ENCODE results near the gene LBHD2. TPM values are rescaled to one million over a fixed set of nuclear protein-coding genes. Genes with fewer than 3 reads are reported as not detected.

LBHD2 gene
- total RNA-seq (not detected), polyA plus RNA-seq (under 1 TPM in 2 of 3 donors, not detected in 1; 0.52 to 0.55 TPM)
- long read RNA-seq, donor 1, result 0 reads
- long read RNA-seq, donor 2, result 0 reads

DNA sequence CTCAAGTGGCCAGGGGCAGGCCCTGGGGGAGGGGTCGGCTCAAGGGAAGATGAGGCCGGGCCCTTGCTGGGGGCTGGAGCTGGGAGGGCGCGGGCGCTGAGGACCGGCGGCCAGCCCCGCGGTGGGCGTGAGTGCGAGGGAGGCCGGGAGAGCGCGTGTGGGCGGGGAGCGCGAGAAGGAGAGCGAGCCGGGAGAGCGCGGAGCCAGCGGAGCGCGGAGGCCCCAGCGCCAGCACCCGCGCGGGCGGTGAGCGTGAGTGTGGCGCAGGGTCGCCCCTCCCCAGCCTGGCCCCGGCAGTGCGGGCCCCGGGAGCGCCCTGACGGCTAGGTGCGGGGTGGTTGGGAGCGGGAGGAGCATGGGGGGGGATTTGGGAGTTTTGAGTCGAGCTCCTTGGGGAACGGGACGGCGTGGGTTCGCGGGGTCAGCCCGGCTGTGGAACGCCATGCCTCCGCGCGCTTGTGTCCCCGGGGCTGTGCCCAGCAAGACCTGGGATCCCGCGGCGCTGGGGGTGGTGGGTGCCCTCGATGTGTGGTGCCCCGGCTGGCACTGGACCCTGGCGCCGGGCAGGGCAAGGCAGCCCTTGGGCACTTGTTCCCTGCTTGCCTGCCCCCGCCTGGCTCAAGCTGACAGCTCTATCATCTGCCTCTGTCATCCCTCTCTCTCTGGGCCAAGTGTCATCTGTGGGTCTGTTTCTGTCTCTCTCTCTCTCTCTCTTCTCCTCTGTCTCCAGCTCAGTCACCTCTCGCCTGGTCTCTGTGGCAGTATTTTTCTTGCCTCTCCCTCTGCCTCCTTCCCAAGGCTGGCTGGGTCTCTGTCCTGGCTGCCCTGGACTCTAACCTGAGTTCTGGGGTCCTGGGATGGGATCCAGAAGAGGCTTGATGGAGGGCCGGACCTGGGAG, at the start of gene LBHD2:
Gene LBHD2 (plus strand): TSS at position 190 of the 899 bp plus-strand sequence. CDS start 1,803 bp downstream, outside the sequence.
- Histone ChIP-seq H3K4me1 (peaks cover 0 to 11% (median 0%) of the 10 kb centered on the region in 6 donors), H3K36me3 (no peaks in the 10 kb centered on the region), H3K27me3 (replicated peaks in 1 of 7) (peaks cover 0 to 54% (median 20%) of the 10 kb centered on the region in 7 donors), H3K9me3 (no peaks in the 10 kb centered on the region), H3K4me3 (peak within 1 kb of the TSS in 2 of 8 donors; percentile 4 to 11), H3K27ac (no peak within 1 kb of the TSS)
- TF ChIP-seq, protein P1, sequence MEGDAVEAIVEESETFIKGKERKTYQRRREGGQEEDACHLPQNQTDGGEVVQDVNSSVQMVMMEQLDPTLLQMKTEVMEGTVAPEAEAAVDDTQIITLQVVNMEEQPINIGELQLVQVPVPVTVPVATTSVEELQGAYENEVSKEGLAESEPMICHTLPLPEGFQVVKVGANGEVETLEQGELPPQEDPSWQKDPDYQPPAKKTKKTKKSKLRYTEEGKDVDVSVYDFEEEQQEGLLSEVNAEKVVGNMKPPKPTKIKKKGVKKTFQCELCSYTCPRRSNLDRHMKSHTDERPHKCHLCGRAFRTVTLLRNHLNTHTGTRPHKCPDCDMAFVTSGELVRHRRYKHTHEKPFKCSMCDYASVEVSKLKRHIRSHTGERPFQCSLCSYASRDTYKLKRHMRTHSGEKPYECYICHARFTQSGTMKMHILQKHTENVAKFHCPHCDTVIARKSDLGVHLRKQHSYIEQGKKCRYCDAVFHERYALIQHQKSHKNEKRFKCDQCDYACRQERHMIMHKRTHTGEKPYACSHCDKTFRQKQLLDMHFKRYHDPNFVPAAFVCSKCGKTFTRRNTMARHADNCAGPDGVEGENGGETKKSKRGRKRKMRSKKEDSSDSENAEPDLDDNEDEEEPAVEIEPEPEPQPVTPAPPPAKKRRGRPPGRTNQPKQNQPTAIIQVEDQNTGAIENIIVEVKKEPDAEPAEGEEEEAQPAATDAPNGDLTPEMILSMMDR (IDR thresholded peaks at IDR 0.05 in 8 of 11, conservative IDR thresholded peaks at IDR 0.05 in 3 of 11), result no peak
- TF ChIP-seq POLR2AphosphoS5 (IDR thresholded peaks at IDR 0.05), result no peak
- TF ChIP-seq POLR2A (IDR thresholded peaks at IDR 0.05), result no peak
- DNase-seq, result peak; percentile 69
- intact Hi-C loops (cut with DNase I; ENCODE audit: low total_unique reads), result no loop called here
- 19 to 49% (median 23%) methylated on average over 21 to 61 of the region's 61 CpGs for WGBS, 5 donors

DNA sequence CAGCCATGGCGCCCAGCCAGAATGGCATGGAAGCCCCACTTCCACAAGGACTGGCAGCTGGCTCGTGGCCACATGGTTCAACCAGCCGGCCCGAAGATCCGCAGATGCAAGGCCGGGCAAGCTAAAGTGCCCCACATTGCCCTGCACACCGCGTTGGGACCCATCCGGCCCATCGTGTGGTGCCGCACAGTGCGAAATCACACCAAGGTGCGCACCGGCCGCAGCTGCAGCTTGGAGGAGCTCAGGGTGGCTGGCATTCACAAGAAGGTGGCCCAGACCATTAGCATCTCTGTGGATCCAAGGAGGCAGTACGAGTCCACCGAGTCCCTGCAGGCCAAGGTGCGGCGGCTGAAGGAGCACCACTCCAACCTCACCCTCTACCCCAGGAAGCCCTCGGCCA, 42.5 kb upstream of the LBHD2 start:
- Histone ChIP-seq H3K36me3 (peaks cover 0 to 19% (median 5%) of the 10 kb centered on the region in 6 donors), H3K27me3 (replicated peaks in 1 of 7) (no peaks in the 10 kb centered on the region), H3K4me1 (peaks cover 3 to 32% (median 27%) of the 10 kb centered on the region in 6 donors), H3K27ac (no peak overlapping the region), H3K4me3 (no peak overlapping the region), H3K9me3 (peaks cover 0 to 9% (median 2%) of the 10 kb centered on the region in 8 donors)
- intact Hi-C loops (cut with DNase I; ENCODE audit: low total_unique reads), result no loop called here
- peak; percentile 69 for DNase-seq
- TF ChIP-seq, protein P1 (IDR thresholded peaks at IDR 0.05 in 8 of 11, conservative IDR thresholded peaks at IDR 0.05 in 3 of 11), result no peak
- TF ChIP-seq POLR2AphosphoS5 (IDR thresholded peaks at IDR 0.05), result peak in 1 of 3 donors; percentile 16
- 94 to 97% (median 96%) methylated on average over 14 to 20 of the region's 20 CpGs for WGBS, 5 donors

DNA sequence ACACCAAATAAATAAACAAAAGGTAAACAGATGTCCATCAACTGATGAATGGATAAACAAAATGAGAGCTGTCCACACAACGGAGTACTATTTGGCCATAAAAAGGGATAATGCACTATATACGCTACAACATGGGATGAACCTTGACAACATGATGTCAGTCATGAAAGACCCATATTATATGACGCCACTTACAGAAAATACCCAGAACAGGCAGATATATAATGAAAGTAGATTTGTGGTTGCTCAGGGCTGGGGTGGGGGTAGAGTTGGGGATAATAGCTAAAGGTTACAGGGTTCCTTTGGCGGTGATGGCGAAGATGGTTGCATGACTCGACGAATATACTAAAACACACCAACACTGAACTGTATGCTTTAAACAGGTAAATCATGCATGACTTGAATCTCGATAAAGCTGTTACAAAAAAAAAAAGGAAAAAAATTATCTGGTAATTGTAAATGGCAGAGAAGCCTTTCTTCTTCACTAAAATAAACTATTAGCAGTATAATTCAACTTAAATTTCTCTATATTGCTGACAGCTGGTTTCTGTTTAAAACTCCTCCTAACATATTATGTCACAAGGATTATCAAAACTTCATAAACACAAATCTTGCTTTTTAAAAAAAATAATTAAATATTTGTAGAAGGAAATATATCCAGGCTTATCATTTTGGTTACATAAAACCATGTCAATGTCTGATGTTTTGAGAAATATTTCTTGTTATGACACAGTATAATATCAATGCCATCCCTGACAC, 40.6 kb upstream of the LBHD2 start:
- peaks cover 3 to 38% (median 32%) of the 10 kb centered on the region in 6 donors for H3K4me1 ChIP-seq
- H3K27me3 ChIP-seq (replicated peaks in 1 of 7), result no peaks in the 10 kb centered on the region
- intact Hi-C loops (cut with DNase I; ENCODE audit: low total_unique reads), result no loop called here
- DNase-seq, result no peak
- TF ChIP-seq, protein P1 (IDR thresholded peaks at IDR 0.05 in 8 of 11, conservative IDR thresholded peaks at IDR 0.05 in 3 of 11), result no peak
- TF ChIP-seq POLR2A (IDR thresholded peaks at IDR 0.05) (no peak), POLR2AphosphoS5 (IDR thresholded peaks at IDR 0.05) (no peak)
- WGBS, 5 donors, result 88 to 93% (median 91%) methylated on average over 8 of the region's 8 CpGs
- H3K4me3 ChIP-seq, result no peak overlapping the region
- H3K36me3 ChIP-seq, result peaks cover 0 to 19% (median 5%) of the 10 kb centered on the region in 6 donors
- H3K27ac ChIP-seq, result no peak overlapping the region
- H3K9me3 ChIP-seq, result peaks cover 0 to 9% (median 2%) of the 10 kb centered on the region in 8 donors
